HG03432 (cell line): ENCODE results near the gene TBC1D12.
"Not testable (repeated sequence)": the region's sequence is repeated elsewhere in the genome, so short reads cannot be mapped to it uniquely, and the experiment has no call there.

Experiments used
- ATAC-seq: cut with Tn5 transposase; IDR thresholded peaks from one replicate; pipeline ENCODE4 v1.9.1; 2021; ENCODE audit warnings: mild to moderate bottlenecking, moderate library complexity; ENCODE audit not compliant: unreplicated experiment

TBC1D12 gene

DNA sequence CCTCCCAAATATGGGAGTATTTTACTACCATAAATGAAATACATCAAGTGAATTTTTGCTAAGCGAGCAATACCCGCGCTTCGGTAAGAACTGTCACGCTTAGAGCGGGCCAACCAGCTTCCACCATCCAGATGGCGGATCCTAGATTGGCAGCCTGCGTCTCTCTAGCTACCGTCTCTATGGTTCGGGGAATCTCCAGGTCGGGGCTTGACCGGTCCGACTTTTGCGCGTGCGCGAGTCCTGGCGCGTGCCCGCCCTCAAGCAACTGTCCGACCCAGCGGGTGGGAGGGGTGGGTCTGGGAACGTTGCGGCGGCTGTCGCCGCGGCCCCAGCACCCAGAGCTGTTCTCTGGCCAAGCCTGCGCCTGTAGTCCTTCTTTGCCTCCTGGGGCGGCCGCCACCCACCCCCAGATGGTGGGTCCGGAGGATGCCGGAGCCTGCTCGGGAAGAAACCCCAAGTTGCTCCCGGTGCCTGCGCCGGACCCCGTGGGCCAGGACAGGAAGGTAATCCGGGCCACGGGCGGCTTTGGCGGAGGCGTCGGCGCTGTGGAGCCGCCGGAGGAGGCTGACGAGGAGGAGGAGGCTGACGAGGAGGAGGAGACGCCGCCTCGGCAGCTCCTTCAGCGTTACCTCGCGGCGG lies at the start of gene TBC1D12:
Gene TBC1D12, plus strand, starts transcription at position 338 of the 639 bp plus-strand sequence. Its CDS starts 73 bp downstream, at position 411.
- peak; percentile 83 for ATAC-seq

DNA sequence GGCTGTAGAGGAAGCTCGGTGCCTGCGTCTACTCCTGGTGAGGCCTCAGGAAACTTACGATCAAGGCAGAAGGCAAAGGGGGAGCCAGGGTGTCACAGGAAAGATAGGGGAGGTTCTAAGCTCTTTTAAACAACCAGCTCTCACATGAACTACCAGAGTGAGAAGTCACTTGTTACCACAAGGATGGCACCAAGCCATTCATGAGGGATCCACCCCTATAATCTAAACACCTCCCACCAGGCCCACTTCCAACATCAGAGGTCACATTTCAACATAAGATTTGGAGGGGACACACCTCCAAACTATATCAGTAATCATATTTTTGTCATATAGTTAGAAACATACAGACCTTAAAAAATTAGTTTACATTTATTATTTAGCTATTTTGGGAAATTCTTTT lies 49.0 kb upstream of the TBC1D12 start:
- no peak for ATAC-seq

DNA sequence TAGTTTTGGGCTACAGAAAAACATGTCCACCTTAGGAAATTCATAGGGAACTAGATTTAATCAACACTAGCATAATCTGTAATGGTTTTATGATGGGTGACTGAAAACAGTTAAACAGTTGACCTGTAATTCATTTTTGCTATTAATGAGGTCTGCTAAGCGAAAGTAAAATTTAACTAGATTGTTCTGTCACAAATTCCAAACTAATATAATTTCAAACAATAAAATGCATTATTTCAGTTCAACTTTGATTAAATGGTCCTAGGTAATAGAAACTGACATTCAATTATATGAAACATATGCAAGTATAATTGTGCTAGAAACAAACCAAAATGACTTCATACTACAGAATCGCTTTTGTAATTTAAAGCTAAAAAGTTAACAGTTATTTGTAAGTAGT lies 46.5 kb upstream of the TBC1D12 start:
- no peak for ATAC-seq

DNA sequence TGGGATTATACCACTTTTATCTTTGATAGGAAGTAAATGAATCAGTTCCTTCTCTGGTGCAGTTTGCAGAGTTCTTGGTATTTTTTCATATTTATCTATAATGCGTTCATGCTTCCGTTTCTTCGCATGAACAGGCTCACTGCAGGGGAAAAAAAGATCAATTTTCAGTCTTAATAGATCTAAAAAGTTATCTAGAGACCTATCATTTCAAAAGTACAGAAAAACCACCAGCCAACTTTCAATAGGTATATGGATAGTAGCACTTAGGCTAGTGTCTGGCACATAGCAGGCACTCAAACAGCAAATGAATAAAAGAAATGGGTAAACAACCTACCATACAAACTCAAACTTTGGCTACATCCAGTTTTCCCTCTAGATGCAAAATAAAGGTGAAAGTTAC lies 45.1 kb upstream of the TBC1D12 start:
- ATAC-seq, result no peak

DNA sequence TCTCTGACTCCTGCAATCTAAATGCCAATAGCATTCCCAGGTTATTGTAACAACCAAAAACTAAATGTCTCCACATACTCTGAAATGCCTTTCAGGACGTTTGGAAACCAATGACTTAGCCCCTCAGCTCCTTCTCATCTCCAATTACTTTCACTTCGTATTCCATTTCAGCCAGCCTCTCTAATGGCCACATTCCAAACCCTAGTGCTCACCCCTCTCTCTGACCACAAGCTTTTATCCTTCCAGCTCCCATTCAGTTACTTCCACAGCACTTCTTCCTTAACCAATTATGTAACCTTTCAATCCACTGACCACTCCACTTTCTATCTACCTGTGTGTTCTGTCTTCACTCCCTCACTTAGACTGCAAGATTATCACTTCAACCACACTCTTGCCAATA lies 43.9 kb upstream of the TBC1D12 start:
- ATAC-seq, result no peak

DNA sequence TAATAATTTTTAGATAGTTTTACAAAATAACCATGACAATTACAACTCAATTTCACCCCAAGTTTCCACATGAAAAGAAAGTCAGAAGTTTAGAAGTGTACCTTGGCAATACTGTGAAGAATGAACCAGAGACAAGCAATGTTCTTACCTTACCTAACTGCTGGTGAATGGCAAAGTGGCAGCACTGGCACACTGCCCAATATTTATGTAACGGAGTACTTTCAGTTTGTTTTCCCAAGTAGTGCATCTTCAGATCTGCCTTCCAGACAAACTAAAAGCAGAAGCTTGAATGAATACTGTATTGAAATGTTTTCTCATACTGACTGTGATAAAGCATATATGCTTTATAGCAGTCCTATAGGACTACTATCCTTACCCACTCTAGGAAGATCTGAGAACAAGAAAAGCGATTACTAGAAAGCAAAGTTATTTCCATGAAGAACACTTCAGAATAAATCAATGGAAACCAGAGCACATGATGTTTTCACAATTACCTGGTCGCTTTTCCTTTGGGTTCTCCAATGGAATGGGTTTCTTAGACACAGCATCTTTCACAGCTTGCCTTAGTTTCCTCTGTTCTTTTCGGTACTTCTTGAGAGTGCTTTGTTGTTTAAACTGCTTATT lies 41.1 kb upstream of the TBC1D12 start:
- ATAC-seq, result no peak

DNA sequence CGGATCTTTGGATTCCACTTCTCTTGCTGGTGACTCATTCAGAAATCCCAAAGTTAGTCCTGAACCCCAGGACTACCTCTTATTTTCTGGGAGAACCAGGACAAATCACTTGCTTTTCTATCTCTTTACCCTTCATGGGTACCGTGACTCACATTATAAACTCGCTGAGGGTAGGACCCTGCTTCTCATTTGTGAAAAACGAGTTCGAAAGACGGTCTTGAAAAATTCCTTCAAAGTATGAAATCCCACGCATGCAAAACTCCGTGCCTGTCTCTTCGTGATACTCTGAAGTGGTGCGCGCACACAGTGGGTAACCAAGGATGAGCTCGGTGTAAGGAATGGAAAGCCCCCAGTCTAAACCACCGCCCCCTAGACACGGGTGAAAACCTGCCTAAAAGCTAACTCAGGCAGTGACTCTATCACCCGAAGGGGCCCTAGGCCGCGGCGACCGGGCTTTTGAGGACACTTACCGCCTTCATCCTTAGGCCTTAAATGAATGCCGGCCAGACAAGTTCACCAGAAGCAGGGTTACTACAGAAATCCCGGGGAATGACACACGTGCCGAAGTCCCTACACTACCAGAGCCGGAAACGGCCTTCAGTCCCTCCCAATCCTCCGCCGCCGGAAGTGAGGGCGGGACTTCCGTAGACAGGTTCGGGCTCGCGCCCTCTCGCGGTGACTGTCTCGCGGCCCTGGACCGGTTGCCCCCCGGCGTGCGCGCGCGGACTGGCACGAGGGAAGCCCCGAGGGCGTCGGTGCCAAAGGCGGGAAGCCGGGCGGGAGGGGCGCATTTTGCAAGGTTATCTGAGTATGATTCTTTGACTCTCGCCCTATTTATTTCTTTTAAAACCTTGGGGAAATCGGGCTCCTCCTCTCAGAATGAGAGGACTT lies 39.7 kb upstream of the TBC1D12 start, which contains the start of gene NOC3L:
Gene NOC3L, minus strand, starts transcription at position 580 of the 891 bp plus-strand sequence. Its CDS starts 101 bp downstream, at position 479.
- ATAC-seq, result peak; percentile 100

DNA sequence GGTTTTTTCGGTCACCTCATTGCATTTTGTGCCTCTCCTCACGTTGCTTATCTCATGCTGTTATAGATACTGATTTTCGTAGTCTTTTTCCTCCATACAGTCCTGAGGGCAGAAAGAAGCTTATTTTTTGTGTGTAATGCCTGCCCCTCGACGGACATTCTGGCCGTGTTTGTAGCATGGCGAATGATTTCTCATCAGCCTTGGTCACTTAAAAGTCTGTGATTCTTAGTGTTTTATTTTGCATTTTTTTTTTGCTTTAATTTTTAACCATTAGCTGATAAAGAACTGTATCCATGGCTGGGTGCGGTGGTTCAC lies 39.1 kb upstream of the TBC1D12 start:
- ATAC-seq, result peak; percentile 18

DNA sequence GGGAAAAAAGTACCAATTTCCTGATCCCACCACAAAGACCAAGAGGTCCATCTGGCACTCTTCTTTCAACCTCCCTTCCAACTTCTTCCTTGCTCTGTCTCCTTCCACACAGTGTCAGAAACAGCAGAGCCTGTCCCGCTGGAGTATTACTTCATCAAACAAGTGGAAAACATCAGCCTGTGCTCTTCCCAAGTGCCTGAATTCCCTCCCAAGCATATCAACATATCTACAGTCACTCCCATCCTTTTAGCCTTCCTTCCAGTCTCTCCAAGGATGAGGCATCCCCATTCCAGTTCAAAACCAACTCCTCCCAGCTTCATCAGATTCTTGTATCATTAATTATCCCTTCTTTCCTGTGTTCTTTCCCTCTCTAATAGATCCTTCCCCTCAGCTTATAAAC lies 37.9 kb upstream of the TBC1D12 start:
- ATAC-seq, result no peak

DNA sequence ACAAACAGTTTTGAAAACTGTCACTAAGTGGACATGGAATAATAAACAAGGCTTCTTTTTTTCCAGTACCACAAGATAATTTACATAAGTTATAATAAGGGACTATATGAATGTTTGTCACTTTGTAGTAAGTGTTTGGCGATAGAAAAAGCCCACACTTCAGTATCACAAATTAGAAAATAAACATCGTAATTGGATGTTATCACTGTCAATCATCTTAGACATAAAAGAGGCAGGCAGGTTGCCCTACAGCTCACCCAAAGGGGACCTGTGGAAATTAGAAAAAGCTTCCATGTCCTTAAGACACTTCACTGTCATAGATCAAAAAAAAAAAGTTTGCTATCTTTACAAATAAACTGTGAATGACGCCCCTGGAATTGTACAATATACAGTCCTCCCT lies 36.0 kb upstream of the TBC1D12 start:
- ATAC-seq, result no peak

DNA sequence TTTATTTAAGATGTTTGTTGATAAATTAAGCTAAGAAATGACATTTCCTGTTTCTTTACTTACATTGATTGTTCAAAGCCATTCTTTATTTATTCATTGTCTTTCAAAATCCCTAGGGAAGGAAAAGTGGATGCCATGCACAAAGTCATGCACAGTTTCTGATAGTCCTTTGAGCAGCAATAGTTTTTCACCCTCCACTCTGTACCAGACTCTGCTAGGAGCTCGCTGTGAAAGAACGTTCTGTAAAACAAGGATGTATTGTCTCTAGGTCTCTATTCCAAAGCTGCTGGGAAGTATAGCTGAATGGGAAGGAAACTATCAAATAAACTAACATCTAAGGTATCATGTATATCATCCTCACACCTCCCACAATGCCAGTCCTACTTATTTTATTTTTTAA lies 31.8 kb upstream of the TBC1D12 start:
- no peak for ATAC-seq

DNA sequence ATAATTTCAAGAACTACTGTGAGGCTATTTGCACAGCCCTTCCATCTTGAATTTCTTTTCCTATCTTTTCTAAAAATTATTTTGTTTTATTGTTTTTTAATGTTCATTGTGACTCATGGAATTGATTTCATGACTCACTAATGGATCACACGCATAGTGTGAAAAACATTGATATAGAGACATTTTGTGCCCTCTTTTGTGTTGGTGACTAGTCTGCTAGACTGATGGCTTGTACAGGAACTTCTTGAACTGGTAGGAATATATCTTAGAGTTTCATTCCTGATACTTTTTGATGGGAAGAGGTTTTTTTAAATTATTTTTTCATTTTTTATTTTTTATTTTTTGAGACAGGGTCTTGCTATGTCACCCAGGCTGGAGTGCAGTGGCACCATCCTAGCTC lies 27.0 kb upstream of the TBC1D12 start:
- no peak for ATAC-seq

DNA sequence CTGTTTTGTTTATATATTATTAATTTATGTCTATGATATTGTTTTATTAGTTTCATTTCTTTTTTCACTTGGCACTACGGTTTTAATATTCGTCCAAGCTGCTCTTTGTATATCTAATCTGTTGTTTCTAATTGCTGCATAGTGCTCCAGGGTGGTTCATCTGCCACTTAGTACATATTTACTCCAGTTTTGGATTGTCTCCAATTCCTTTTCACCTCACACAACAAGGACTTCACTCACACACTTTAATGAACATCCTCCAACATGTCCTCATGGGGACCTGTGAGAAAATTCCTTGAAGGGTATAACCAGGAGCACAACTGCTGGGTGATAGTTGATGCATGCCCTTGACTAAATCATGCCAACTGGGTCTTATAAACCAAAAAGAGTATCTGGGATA lies 25.5 kb upstream of the TBC1D12 start:
- no peak for ATAC-seq

DNA sequence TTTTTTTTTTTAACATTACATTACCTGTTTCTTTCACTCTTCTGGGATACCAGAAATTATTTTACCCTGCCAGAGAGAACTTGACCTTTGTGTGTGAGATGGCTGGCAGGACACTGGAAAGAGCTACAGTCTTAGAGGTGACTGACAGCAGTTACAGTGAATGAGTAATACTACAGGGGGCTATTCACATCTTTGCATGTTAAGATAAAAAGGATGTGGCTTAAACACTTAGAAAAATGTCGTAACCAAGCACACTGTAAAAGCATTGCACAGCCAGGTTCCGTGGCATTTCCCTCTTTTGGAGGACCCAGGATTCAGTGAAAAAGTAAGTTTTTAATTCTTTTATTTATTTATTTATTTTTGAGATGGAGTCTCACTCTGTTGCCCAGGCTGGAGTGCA lies 18.8 kb upstream of the TBC1D12 start:
- no peak for ATAC-seq

DNA sequence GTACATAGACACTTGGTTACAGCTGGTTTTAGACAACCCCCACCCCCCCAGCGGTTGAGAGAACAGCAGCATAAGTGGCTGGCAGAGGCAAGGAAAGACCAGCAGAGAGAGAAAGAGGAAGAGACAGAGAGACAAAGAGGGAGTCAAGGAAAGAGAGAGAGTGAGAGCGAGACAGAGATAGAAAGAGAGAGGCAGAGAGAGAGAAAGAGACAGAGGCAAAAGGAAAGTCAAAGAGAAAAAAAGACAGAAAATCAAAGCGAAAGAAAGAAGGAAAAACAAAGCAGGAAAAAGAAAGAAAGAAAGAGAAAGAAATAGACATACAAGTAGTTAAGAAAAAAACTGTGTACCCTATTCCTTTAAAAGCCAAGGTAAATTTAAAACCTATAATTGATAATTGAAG lies 16.6 kb upstream of the TBC1D12 start:
- not testable (repeated sequence) for ATAC-seq

DNA sequence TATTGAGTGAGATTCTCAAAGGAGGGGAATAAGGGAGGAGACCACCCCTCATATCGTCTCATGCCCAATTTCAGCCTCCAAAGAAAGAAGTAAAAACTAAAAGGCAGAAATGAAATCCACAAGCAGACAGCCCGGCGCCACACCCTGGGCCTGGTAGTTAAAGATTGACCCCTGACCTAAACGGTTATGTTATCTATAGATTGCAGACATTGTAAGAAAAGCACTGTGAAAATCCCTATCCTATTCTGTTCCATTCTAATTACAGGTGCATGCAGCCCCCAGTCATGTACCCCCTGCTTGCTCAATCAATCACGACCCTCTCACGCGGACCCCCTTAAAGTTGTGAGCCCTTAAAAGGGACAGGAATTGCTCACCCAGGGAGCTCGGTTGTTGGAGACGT lies 10.2 kb upstream of the TBC1D12 start:
- not testable (repeated sequence) for ATAC-seq

DNA sequence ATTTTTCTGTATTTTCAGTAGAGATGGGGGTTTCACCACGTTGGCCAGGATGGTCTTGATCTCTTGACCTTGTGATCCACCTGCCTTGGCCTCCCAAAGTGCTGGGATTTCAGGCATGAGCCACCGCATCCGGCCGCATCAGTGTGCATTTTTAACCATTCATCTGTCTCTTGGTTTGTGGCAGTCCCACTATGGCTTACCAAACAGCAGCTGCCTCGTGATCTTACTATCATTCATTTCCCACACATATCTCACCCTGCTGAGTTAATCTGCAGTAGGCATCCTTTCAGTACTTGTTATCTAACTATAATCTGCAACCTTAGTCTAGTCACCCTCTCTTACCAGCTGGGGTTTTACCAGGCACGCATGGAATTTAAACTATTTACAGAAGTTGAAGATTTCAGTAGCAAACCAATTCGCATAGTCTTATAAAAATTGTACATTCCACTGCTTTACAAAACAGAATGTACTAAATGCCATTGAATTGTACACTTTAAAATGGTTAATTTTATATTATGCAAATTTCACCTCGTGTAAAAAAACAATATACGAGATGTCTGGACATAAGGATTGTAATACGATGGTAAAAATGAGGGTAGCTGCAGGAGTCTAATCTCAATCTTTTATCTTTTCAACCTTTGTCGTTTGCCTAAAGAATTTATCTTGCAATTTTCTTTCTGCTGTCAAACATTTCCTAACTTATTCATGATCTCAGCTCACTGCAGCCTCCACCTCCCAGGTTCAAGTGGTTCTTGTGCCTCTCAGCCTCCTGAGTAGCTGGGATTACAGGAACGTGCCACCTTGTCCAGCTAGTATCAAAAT lies 4.6 kb upstream of the TBC1D12 start:
- ATAC-seq, result no peak

DNA sequence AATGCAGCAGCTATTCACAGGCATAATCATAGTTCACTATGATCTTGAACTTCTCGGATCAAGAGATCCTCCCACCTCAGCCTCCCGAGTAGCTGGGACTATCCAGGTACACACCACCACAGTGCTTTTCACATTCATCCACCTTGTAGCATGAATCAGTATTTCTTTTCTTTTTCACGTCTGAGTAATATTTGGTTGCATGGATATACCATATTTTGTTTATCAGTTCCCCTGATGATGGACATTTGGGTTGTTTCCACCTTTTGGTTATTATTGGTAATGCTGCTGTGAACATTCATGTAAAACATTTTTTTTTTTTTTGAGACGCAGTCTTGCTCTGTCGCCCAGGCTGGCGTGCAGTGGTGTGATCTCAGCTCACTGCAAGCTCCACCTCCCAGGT lies 3.6 kb upstream of the TBC1D12 start:
- ATAC-seq, result no peak

DNA sequence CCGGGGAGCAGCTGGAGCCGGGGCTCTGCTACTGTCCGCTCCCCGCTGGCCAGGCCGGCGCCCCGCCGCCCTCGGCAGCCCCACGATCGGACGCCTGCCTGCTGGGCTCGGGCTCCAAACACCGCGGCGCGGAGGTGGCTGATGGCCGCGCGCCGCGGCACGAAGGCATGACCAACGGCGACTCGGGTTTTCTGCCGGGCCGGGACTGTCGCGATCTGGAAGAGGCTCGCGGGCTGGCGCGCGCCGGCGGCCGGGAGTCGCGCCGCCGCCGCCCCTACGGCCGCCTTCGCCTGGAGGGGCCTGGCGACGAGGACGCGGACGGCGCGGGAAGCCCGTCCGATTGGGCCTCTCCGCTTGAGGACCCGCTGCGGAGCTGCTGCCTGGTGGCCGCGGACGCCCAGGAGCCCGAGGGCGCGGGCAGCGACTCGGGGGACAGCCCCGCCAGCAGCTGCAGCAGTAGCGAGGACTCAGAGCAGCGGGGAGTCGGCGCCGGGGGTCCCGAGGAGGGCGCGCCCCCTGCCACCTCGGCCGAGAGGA lies 570 bp downstream of the TBC1D12 start:
- ATAC-seq, result peak; percentile 29

DNA sequence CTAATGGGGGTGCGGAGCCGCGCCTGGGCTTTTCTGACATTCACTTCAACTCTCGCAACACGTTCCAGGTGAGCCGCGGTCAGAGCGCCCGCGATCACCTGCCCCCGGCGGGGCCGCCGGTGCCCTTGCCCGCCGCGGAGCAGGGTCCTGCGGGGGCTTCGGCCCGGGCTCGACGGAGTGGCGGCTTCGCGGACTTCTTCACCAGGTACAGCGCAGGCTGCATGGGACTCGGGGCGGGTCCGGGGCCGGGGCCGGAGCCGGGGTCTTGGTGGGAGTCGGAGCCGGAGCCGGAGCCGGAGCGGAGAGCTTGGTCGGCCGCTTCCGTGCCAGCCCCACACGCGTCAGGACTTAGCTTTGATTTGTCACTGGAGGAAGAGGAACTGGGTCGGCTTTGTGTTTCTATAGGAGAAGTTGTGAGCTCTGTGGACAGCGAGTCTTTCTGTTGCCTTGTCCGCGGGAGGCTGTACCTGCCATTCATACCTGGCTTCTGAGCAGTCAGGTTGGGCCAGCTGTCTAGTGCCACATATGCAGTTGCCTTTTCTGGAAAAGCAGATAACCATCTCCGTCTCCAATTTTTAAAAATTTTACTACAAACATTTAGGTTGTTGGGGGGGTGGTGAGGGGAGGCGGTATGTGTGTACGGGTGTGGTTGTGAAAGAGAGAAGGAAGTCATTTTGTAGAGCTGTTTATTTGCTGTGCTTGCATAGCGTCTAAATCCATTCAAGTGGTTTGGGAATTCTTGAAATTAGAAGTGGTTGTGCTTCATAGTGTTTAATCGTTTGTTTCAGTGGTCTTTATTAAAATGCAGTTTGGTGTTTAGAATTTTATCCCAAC lies 1.3 kb downstream of the TBC1D12 start:
- ATAC-seq, result peak; percentile 57
